ENCODE measurements around the gene CD274.

DNA sequence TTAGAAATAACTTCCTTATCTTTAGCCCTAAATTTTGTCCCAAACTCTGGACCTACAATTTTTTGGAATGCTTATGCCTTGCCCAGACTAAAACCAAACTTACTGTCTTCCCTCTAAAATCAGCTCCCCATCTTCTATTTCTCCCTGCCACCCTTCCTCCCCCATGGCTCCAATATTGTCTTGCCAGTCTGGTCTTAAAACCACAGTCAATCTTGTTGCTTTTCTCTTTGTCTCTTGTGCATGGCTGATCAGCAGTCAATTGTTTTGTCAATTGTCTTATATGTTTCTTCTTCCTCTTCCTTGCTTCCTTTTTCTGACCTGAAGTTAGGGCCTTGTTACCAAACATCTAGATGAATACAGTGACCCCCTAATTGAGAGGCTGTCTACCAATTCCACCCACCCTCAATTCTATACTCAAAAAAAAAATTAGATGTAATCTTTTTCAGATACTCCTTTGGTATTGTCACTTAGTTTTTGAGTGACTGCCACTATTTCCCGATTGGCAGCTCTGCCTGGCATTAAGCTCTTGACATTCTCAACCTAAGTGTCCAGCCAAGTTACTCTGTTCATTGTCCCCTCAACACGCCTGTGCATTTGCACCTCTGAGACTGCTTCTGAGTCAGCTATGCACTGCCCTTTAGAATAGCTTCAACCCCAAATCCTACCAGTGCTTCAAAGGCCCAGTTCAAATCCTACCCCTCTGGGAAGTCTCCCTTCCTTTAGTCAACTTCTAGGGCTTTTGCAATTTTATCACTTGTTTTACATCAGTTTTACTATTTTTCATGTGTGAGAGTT is 62.5 kb downstream of the CD274 start:
- TF ChIP-seq POLR2A (IDR thresholded peaks at IDR 0.05), result no peak
- TF ChIP-seq, protein P1, sequence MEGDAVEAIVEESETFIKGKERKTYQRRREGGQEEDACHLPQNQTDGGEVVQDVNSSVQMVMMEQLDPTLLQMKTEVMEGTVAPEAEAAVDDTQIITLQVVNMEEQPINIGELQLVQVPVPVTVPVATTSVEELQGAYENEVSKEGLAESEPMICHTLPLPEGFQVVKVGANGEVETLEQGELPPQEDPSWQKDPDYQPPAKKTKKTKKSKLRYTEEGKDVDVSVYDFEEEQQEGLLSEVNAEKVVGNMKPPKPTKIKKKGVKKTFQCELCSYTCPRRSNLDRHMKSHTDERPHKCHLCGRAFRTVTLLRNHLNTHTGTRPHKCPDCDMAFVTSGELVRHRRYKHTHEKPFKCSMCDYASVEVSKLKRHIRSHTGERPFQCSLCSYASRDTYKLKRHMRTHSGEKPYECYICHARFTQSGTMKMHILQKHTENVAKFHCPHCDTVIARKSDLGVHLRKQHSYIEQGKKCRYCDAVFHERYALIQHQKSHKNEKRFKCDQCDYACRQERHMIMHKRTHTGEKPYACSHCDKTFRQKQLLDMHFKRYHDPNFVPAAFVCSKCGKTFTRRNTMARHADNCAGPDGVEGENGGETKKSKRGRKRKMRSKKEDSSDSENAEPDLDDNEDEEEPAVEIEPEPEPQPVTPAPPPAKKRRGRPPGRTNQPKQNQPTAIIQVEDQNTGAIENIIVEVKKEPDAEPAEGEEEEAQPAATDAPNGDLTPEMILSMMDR (IDR thresholded peaks at IDR 0.05), result no peak
- no peak for TF ChIP-seq EP300 (IDR thresholded peaks at IDR 0.05)
